GM12864 (cell line): ENCODE results near the gene PDE11A.

Experiments
- DNase-seq: peaks from one replicate; pipeline ENCODE4 v3.0.0-alpha.2; 2011; ENCODE audit warnings: low read depth
- H3K4me3 ChIP-seq: 2 replicates; pipeline ENCODE4 v1.5.1; 2011; ENCODE audit warnings: mild to moderate bottlenecking, low read depth, low read length, control low read depth
- CTCF ChIP-seq: IDR thresholded peaks from 2 replicates; pipeline ENCODE4 v1.5.1; 2011; ENCODE audit warnings: low read depth, mild to moderate bottlenecking, moderate library complexity, low read length, control low read depth, inconsistent platforms; ENCODE audit errors: missing control alignments

Gene PDE11A

GRCh38 chr2:177631680-177632079, 440.9 kb downstream of the PDE11A start:
- DNase-seq = no peak
- no peak for TF ChIP-seq CTCF
- no peak overlapping the region for H3K4me3 ChIP-seq

GRCh38 chr2:177629357-177630024, 443.1 kb downstream of the PDE11A start:
- H3K4me3 ChIP-seq = no peak overlapping the region
- DNase-seq = no peak
- no peak for TF ChIP-seq CTCF

GRCh38 chr2:177628831-177629230, 443.7 kb downstream of the PDE11A start:
- no peak overlapping the region for H3K4me3 ChIP-seq
- DNase-seq = no peak
- no peak for TF ChIP-seq CTCF

- no peak for TF ChIP-seq CTCF
- no peak overlapping the region for H3K4me3 ChIP-seq
- no peak for DNase-seq
Observed at GRCh38 chr2:177625744-177626650, 446.6 kb downstream of the PDE11A start.

- no peak for TF ChIP-seq CTCF
- no peak for DNase-seq
- no peak overlapping the region for H3K4me3 ChIP-seq
Observed at GRCh38 chr2:177622521-177622920, 450.1 kb downstream of the PDE11A start.

- no peak overlapping the region for H3K4me3 ChIP-seq
- no peak for DNase-seq
- no peak for TF ChIP-seq CTCF
Observed at GRCh38 chr2:177619986-177620385, 452.6 kb downstream of the PDE11A start.
